HepG2 (cell line): ENCODE data around the gene BLVRB. TPM values are rescaled to one million over a fixed set of nuclear protein-coding genes. Genes with fewer than 3 reads are reported as not detected.

Source experiments
- ATAC-seq: fragments of 200-7000 bp; cut with Tn5 transposase; 3 replicates; pipeline ENCODE4 v1.9.1; 2020; ENCODE audit warnings: mild to moderate bottlenecking, moderate library complexity
- BruUV-seq: library from RNA; stranded (reverse); fragments of 400-500 nt; replicated peaks from 2 replicates; lab custom pipeline; 2021; lab: Mats Ljungman, UMichigan
- CTCF ChIA-PET: fragments of 300-600 bp; formaldehyde crosslinking; extraction: SDS; loops from one replicate; lab custom pipeline; 2021; ENCODE audit warnings: low total read pairs, inconsistent platforms, low intra/inter-chr PET ratio; lab: Yijun Ruan, JAX
- POLR2A ChIA-PET: fragments of 350-600 bp; sonication (Branson Sonifier 250); formaldehyde crosslinking; loops from one replicate; lab custom pipeline; 2020; ENCODE audit warnings: antibody characterized with exemption, inconsistent platforms; lab: Yijun Ruan, JAX
- DNase-seq: peaks from one replicate; pipeline ENCODE4 v3.0.0-alpha.2; 2015; ENCODE audit warnings: low spot score
- FAIRE-seq: peaks from 3 replicates; lab custom pipeline; 2011; peaks lifted over from hg19 to GRCh38; lab: Jason Lieb, UNC
- H2AFZ ChIP-seq: one replicate; pipeline ENCODE4 v1.6.1; 2011; ENCODE audit warnings: low read length, inconsistent platforms
- H3K27ac ChIP-seq: fragments of 300-600 bp; 3 replicates; pipeline ENCODE4 v1.8.0; 2011; ENCODE audit warnings: mixed run types, mild to moderate bottlenecking, mixed read lengths, low read length, inconsistent platforms; ENCODE audit not compliant: insufficient read depth; ENCODE audit errors: extremely low read length
- H3K27me3 ChIP-seq, 2 experiments: fragments of 200-600 bp in 1 of 2; 2 replicates in 1 of 2; 3 replicates in 1 of 2; pipeline versions ENCODE4 v1.6.0 to v1.8.0; 2011; ENCODE audit warnings: low read length in 2 of 2, mild to moderate bottlenecking in 2 of 2, moderate library complexity in 2 of 2, inconsistent platforms in 1 of 2; ENCODE audit not compliant: insufficient read depth in 2 of 2, control insufficient read depth in 1 of 2
- H3K36me3 ChIP-seq, 2 experiments: fragments of 200-600 bp in 1 of 2; replicated peaks in 1 of 2; 2 replicates in 1 of 2; 3 replicates in 1 of 2; pipeline versions ENCODE4 v1.5.1 to v1.8.0; 2011; ENCODE audit warnings: low read length in 2 of 2, inconsistent platforms in 1 of 2; ENCODE audit not compliant: insufficient read depth in 2 of 2, control insufficient read depth in 1 of 2
- H3K4me1 ChIP-seq: 2 replicates; pipeline ENCODE4 v1.5.1; 2012; ENCODE audit warnings: low read length, inconsistent platforms; ENCODE audit not compliant: insufficient read depth
- H3K4me2 ChIP-seq: 2 replicates; pipeline ENCODE4 v1.6.0; 2011; ENCODE audit warnings: low read depth, low read length, inconsistent platforms
- H3K4me3 ChIP-seq, 3 experiments: fragments of 200-600 bp in 1 of 3; sonication (generic), shearing (Covaris generic) in 1 of 3; replicated peaks in 1 of 3; 2 replicates each; pipeline ENCODE4 v1.5.1; 2011 to 2016; ENCODE audit warnings: low read length in 3 of 3, inconsistent platforms in 2 of 3, low read depth in 2 of 3, mild to moderate bottlenecking in 2 of 3, control low read depth in 1 of 3, mixed read lengths in 1 of 3; ENCODE audit not compliant: insufficient read depth in 1 of 3
- H3K79me2 ChIP-seq: one replicate; pipeline ENCODE4 v1.6.1; 2011; ENCODE audit warnings: low read length, inconsistent platforms; ENCODE audit not compliant: insufficient read depth
- H3K9ac ChIP-seq: 2 replicates; pipeline ENCODE4 v1.6.0; 2011; ENCODE audit warnings: mild to moderate bottlenecking, low read depth, low read length, inconsistent platforms; ENCODE audit not compliant: insufficient read depth
- H3K9me3 ChIP-seq: 2 replicates; pipeline ENCODE4 v1.5.1; 2012; ENCODE audit warnings: mild to moderate bottlenecking, low read length
- H4K20me1 ChIP-seq: 2 replicates; pipeline ENCODE4 v1.6.0; 2011; ENCODE audit warnings: inconsistent platforms, mild to moderate bottlenecking, low read length, moderate library complexity; ENCODE audit not compliant: insufficient read depth
- ATF7 ChIP-seq, 2 experiments: fragments of 450-650 bp in 1 of 2; sonication (generic) in 1 of 2; formaldehyde crosslinking in 1 of 2; IDR thresholded peaks; 2 replicates each; pipeline versions ENCODE4 v1.4.0 to v1.6.1; 2016 to 2020; ENCODE audit warnings: antibody characterized with exemption in 1 of 2, mild to moderate bottlenecking in 1 of 2, missing genetic modification reagents in 1 of 2
- CREB1 ChIP-seq, 2 experiments: fragments of 450-650 bp in 1 of 2; IDR thresholded peaks; 2 replicates each; pipeline ENCODE4 v1.6.1; 2016 to 2017; ENCODE audit warnings: control low read depth in 1 of 2, mild to moderate bottlenecking in 1 of 2, missing compliant biosample characterization in 1 of 2, missing genetic modification characterization in 1 of 2
- PBX2 ChIP-seq: IDR thresholded peaks from 2 replicates; pipeline ENCODE4 v1.6.1; 2016; ENCODE audit warnings: control low read depth
- TRAFD1 ChIP-seq: sonication (generic); formaldehyde crosslinking; IDR thresholded peaks from 2 replicates; pipeline ENCODE4 v1.5.1; 2020; ENCODE audit warnings: missing genetic modification reagents, mild to moderate bottlenecking, borderline replicate concordance
- ZMYM3 ChIP-seq: sonication (generic); formaldehyde crosslinking; IDR thresholded peaks from 2 replicates; pipeline ENCODE4 v1.5.1; 2020; ENCODE audit warnings: mild to moderate bottlenecking, missing genetic modification reagents
- ZNF629 ChIP-seq: sonication (generic); formaldehyde crosslinking; conservative IDR thresholded peaks from 2 replicates; pipeline ENCODE4 v1.5.0; 2020; ENCODE audit warnings: missing genetic modification reagents
- WGBS: methylation state at CpG from one replicate; pipeline ENCODE4 v1.1.6; 2017; ENCODE audit warnings: low lambda C conversion rate; 5-methylcytosine and 5-hydroxymethylcytosine counted together
- in situ Hi-C: cut with HindIII; loops from 2 replicates; pipeline ENCODE4 v1.10.0; 2017; ENCODE audit warnings: low pct_unique_long_range_greater_than_20kb; ENCODE audit not compliant: extremely low pct_ligation_motif_present
- intact Hi-C: fragments of 100-400 bp; cut with micrococcal nuclease; formaldehyde crosslinking; loops from one replicate; pipeline ENCODE4 v1.10.0; 2022; ENCODE audit not compliant: unreplicated experiment
- polyA plus RNA-seq, 8 experiments: library from polyadenylated mRNA; depleted of rRNA in 3 of 8; stranded (reverse) in 7 of 8; unstranded in 1 of 8; fragments of >200 nt; fragmentation: Illumina TruSeq in 4 of 8; extraction: Trizol in 4 of 8; gene quantifications; 2 replicates each; pipeline versions ENCODE4 v1.2.1 to v1.2.3, GENCODE V29; 2011 to 2016; ENCODE audit warnings: low read depth in 4 of 8, missing spikeins in 1 of 8, mixed read lengths in 1 of 8; ENCODE audit not compliant: insufficient read depth in 1 of 8
- total RNA-seq, 5 experiments: library from RNA; depleted of rRNA; stranded (reverse); fragments of >200 nt; fragmentation: Illumina TruSeq; extraction: Trizol; gene quantifications; 2 replicates each; pipeline ENCODE4 v1.2.3, GENCODE V29; 2016; ENCODE audit warnings: low read depth in 1 of 5

Gene BLVRB
- total and polyA plus RNA-seq, 2 of the 13 experiments (the other 11 are each of a cell fraction or from before 2014, with no cell fraction given) = 25.9 to 51.4 TPM

GRCh38 chr19:40413291-40413845 lies 52.2 kb downstream of the BLVRB start, which contains the start of gene PRX:
TSS of gene PRX (minus strand) at chr19:40413378. CDS start at chr19:40407932, 5,446 bp downstream.
- Histone ChIP-seq H3K4me3 (no peak within 1 kb of the TSS), H3K27me3 (peaks cover 0 to 23% of the 10 kb centered on the region in 2 experiments; a peak in 3 of 5 replicates), H3K9me3 (no peaks in the 10 kb centered on the region), H3K36me3 (no peaks in the 10 kb centered on the region), H4K20me1 (no peaks in the 10 kb centered on the region), H3K79me2 (no peaks in the 10 kb centered on the region), H3K9ac (no peak within 1 kb of the TSS), H3K27ac (no peak within 1 kb of the TSS), H3K4me1 (peaks cover 55% of the 10 kb centered on the region), H2AFZ (no peak within 1 kb of the TSS), H3K4me2 (no peak within 1 kb of the TSS)
- BruUV-seq = no TSS peak
- no peak for ATAC-seq
- CTCF ChIA-PET = no interaction called here
- intact Hi-C loops = no loop called here
- in situ Hi-C loops = no loop called here
- no peak for DNase-seq
- POLR2A ChIA-PET = interaction anchor here (1.2 to 1.6 kb wide), 2 partner anchors 10 to 30 kb away, joined by 3 to 4 read pairs; no protein-coding TSS in a partner anchor
- WGBS = 43% methylated on average over 14 of the region's 18 CpGs
- FAIRE-seq = no peak
- TF ChIP-seq ATF7 (IDR thresholded peaks at IDR 0.05) = peak; percentile 85
- TF ChIP-seq ATF7 (CRISPR knock-in tag; IDR thresholded peaks at IDR 0.05) = no peak
- 0 out of 2 replicates have a peak, but pooled peaks have one; percentile 6 for TF ChIP-seq ZMYM3 (CRISPR knock-in tag)
- no peak for TF ChIP-seq TRAFD1 (CRISPR knock-in tag)
- TF ChIP-seq CREB1 (IDR thresholded peaks at IDR 0.05) = peak; percentile 96
- TF ChIP-seq CREB1 (CRISPR knock-in tag; IDR thresholded peaks at IDR 0.05) = no peak

GRCh38 chr19:40412866-40413265 lies 52.7 kb downstream of the BLVRB start:
- ChIA-PET CTCF (no interaction called here), POLR2A (interaction anchor here (1.2 to 3.6 kb wide), 3 partner anchors 8 to 30 kb away, joined by 3 to 14 read pairs (median 4); no protein-coding TSS in a partner anchor)
- TF ChIP-seq PBX2 = no peak
- peak; percentile 88 for TF ChIP-seq ZNF629
- TF ChIP-seq ZMYM3 (CRISPR knock-in tag) = peak; percentile 17; the same call in 1 of the 2 replicates
- ATAC-seq (no peak), FAIRE-seq (no peak), DNase-seq (no peak)
- Histone ChIP-seq H3K36me3 (no peaks in the 10 kb centered on the region), H2AFZ (no peak overlapping the region), H3K27me3 (peaks cover 2 to 27% of the 10 kb centered on the region in 2 experiments; a peak in 3 of 5 replicates), H4K20me1 (no peaks in the 10 kb centered on the region), H3K4me2 (no peak overlapping the region), H3K27ac (no peak overlapping the region), H3K9me3 (no peaks in the 10 kb centered on the region), H3K9ac (no peak overlapping the region), H3K4me1 (peaks cover 59% of the 10 kb centered on the region), H3K79me2 (no peaks in the 10 kb centered on the region), H3K4me3 (no peak overlapping the region)
- WGBS = 52% methylated on average over 3 of the region's 4 CpGs
- in situ Hi-C loops (no loop called here), intact Hi-C loops (no loop called here)
- no TSS peak for BruUV-seq
